Measurements from ENCODE around the gene GRM4.

Gene GRM4

GRCh38 chr6:34085453-34086170 lies 60.3 kb downstream of the GRM4 start:
- DNase-seq = no peak

- DNase-seq = no peak
These were observed 61.1 kb downstream of the GRM4 start for GRCh38 chr6:34084591-34085290.

GRCh38 chr6:34082864-34083626 lies 62.8 kb downstream of the GRM4 start:
- DNase-seq = no peak

- DNase-seq = no peak
These were observed 63.5 kb downstream of the GRM4 start for GRCh38 chr6:34082348-34082747.

- no peak for DNase-seq
These were observed 65.5 kb downstream of the GRM4 start for GRCh38 chr6:34080357-34080756.

GRCh38 chr6:34079899-34080298 lies 66.0 kb downstream of the GRM4 start:
- DNase-seq = no peak

- no peak for DNase-seq
These were observed 70.0 kb downstream of the GRM4 start for GRCh38 chr6:34075906-34076305.

- no peak for DNase-seq
These were observed 71.7 kb downstream of the GRM4 start for GRCh38 chr6:34074064-34074742.

GRCh38 chr6:34073540-34073939 lies 72.3 kb downstream of the GRM4 start:
- no peak for DNase-seq

- DNase-seq = no peak
These were observed 73.2 kb downstream of the GRM4 start for GRCh38 chr6:34072727-34073126.

GRCh38 chr6:34071884-34072379 lies 74.0 kb downstream of the GRM4 start:
- DNase-seq = no peak

- no peak for DNase-seq
These were observed 74.6 kb downstream of the GRM4 start for GRCh38 chr6:34071136-34071883.

GRCh38 chr6:34070315-34071135 lies 75.4 kb downstream of the GRM4 start:
- DNase-seq = no peak

GRCh38 chr6:34068462-34069044 lies 77.3 kb downstream of the GRM4 start:
- no peak for DNase-seq

GRCh38 chr6:34067814-34068213 lies 78.1 kb downstream of the GRM4 start:
- no peak for DNase-seq

GRCh38 chr6:34066772-34067770 lies 78.8 kb downstream of the GRM4 start:
- DNase-seq = no peak

GRCh38 chr6:34066218-34066571 lies 79.7 kb downstream of the GRM4 start:
- DNase-seq = no peak

All from anterior cingulate cortex (tissue), 58 donors.